ENCODE data around the gene CNFN.

GRCh38 chr19:42402376-42403116, 12.4 kb upstream of the CNFN start:
- TF ChIP-seq POLR2A (IDR thresholded peaks at IDR 0.05; ENCODE audit: low read depth, low read length) (no peak), TAF1 (IDR thresholded peaks at IDR 0.05; ENCODE audit: borderline replicate concordance, low read depth, low read length) (no peak)

Measured in GM12892 (cell line).